PC-3 (cell line): Measurements from ENCODE around the gene DNASE2.

Experiments used
- CTCF ChIP-seq: fragments of 300-600 bp; sonication (generic); conservative IDR thresholded peaks from 2 replicates; pipeline ENCODE4 v1.5.1; 2017; ENCODE audit warnings: antibody characterized with exemption, low read depth, mild to moderate bottlenecking, low read length
- EZH2 ChIP-seq: fragments of 300-600 bp; sonication (generic); IDR thresholded peaks from one replicate; pipeline ENCODE4 v1.6.1; 2017; ENCODE audit warnings: antibody characterized with exemption, mild to moderate bottlenecking, low read length; ENCODE audit not compliant: unreplicated experiment
- EZH2phosphoT487 ChIP-seq: fragments of 300-600 bp; sonication (generic); IDR thresholded peaks from 2 replicates; pipeline ENCODE4 v1.6.1; 2018; ENCODE audit warnings: mild to moderate bottlenecking, antibody characterized with exemption, low read length, borderline replicate concordance

DNA sequence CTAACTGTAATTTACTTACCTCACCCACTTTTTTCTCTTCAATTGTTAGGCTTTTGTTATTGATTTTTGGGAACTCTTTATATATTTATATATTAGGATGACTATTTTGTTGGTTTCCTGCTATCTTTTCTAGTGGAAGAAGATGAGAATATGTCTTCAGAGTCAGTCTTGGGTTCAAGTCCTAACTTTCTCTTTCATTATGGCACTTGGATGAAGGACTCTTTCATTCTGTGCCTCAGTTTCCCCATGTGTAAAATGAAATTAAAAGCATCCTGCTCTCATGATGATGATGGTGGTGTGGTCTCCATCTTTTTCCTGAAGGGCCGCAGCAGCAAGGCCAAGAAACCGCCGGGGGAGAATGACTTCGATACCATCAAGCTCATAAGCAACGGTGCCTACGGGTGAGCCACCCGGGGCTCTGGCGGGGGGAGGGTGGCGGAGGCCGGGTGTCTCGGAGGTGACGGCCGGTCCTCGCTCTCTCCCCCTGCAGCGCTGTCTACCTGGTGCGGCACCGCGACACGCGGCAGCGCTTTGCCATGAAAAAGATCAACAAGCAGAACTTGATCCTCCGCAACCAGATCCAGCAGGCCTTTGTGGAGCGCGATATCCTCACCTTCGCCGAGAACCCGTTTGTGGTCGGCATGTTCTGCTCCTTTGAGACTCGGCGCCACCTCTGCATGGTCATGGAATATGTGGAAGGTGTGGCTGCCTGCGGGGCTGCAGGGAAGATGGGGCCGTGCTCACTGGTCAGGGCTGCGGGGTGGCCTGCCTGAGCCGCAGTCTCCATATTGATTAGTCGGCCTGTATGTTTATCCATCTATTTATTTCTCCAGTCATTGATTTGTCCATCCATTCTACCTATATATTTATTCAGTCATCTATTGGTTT is 23.0 kb downstream of the DNASE2 start:
- TF ChIP-seq CTCF (no peak), EZH2phosphoT487 (no peak), EZH2 (no peak)
